Measurements from ENCODE around the gene GNS. TPM values are rescaled to one million over a fixed set of nuclear protein-coding genes. Genes with fewer than 3 reads are reported as not detected.

GNS gene
- total RNA-seq (2021): 50.1 and 57.5 TPM in 2 replicates
- percentile 71 among the genes with signal in this experiment for Bru-seq, nascent RNA
- BruChase-seq, experiment 1, labeled RNA remaining after a 2-hour chase: percentile 74 among the genes with signal in this experiment
- percentile 85 among the genes with signal in this experiment for BruChase-seq, experiment 2, labeled RNA remaining after a 6-hour chase
- long read RNA-seq, full-length matches to known transcripts: 111 of 126 reads
- long read RNA-seq, partial matches to known transcripts: 6 of 126 reads
- long read RNA-seq, other reads (novel, unspliced or antisense): 9 of 126 reads

GRCh38 chr12:64759035-64759894, at the start of gene GNS:
Gene GNS, minus strand, starts transcription at chr12:64759406. Its CDS starts 130 bp downstream, at chr12:64759276.
- POLR2A ChIA-PET (ENCODE audit: low non-redundant PET): interaction anchor here (0.6 kb wide), 1 partner anchor 641 kb away, joined by 17 read pairs; no protein-coding TSS in a partner anchor
- no TSS peak for BruUV-seq (replicated peaks)
- H3K36me3 ChIP-seq (ENCODE audit: insufficient read depth, low read length, poor library complexity, severe bottlenecking): no peaks in the 10 kb centered on the region
- CTCF ChIA-PET: interaction anchor here (1.0 kb wide), 1 partner anchor 42 kb away, joined by 4 read pairs; no protein-coding TSS in a partner anchor
- no peaks in the 10 kb centered on the region for H3K9me3 ChIP-seq (ENCODE audit: low read depth, low read length, poor library complexity, severe bottlenecking)
- no peaks in the 10 kb centered on the region for H3K27me3 ChIP-seq (replicated peaks; ENCODE audit: insufficient read depth, low read depth, low read length, poor library complexity)
- peak; percentile 93 for DNase-seq (ENCODE audit: low spot score)
- H3K4me1 ChIP-seq (ENCODE audit: insufficient read depth, low read length, poor library complexity, severe bottlenecking): no peaks in the 10 kb centered on the region
- intact Hi-C loops (cut with micrococcal nuclease; ENCODE audit: unreplicated experiment): no loop called here
- TF ChIP-seq EZH2 (IDR thresholded peaks at IDR 0.05; ENCODE audit: borderline replicate concordance, low read depth, low read length, poor library complexity, severe bottlenecking) (no peak), CTCF (conservative IDR thresholded peaks at IDR 0.05; ENCODE audit: low read depth, low read length) (no peak)
- peak within 1 kb of the TSS; percentile 64 for H3K27ac ChIP-seq (ENCODE audit: low read depth, low read length, poor library complexity, severe bottlenecking)
- peak within 1 kb of the TSS; percentile 84 for H3K4me3 ChIP-seq (ENCODE audit: low read depth, low read length, poor library complexity, severe bottlenecking)

- intact Hi-C loops (cut with micrococcal nuclease; ENCODE audit: unreplicated experiment): no loop called here
- ChIA-PET CTCF (no interaction called here), POLR2A (ENCODE audit: low non-redundant PET) (no interaction called here)
- Histone ChIP-seq H3K36me3 (ENCODE audit: insufficient read depth, low read length, poor library complexity, severe bottlenecking) (no peaks in the 10 kb centered on the region), H3K27me3 (replicated peaks; ENCODE audit: insufficient read depth, low read depth, low read length, poor library complexity) (peaks cover 4% of the 10 kb centered on the region), H3K4me3 (ENCODE audit: low read depth, low read length, poor library complexity, severe bottlenecking) (no peak overlapping the region), H3K4me1 (ENCODE audit: insufficient read depth, low read length, poor library complexity, severe bottlenecking) (no peaks in the 10 kb centered on the region), H3K27ac (ENCODE audit: low read depth, low read length, poor library complexity, severe bottlenecking) (no peak overlapping the region), H3K9me3 (ENCODE audit: low read depth, low read length, poor library complexity, severe bottlenecking) (no peaks in the 10 kb centered on the region)
- DNase-seq (ENCODE audit: low spot score): no peak
- TF ChIP-seq EZH2 (IDR thresholded peaks at IDR 0.05; ENCODE audit: borderline replicate concordance, low read depth, low read length, poor library complexity, severe bottlenecking): no peak
- TF ChIP-seq CTCF (conservative IDR thresholded peaks at IDR 0.05; ENCODE audit: low read depth, low read length): no peak
- BruUV-seq (replicated peaks): no TSS peak
Measured at GRCh38 chr12:64808110-64808509, 48.9 kb upstream of the GNS start.

- H3K36me3 ChIP-seq (ENCODE audit: insufficient read depth, low read length, poor library complexity, severe bottlenecking): no peaks in the 10 kb centered on the region
- intact Hi-C loops (cut with micrococcal nuclease; ENCODE audit: unreplicated experiment): no loop called here
- no peak for TF ChIP-seq CTCF (conservative IDR thresholded peaks at IDR 0.05; ENCODE audit: low read depth, low read length)
- no peak for TF ChIP-seq EZH2 (IDR thresholded peaks at IDR 0.05; ENCODE audit: borderline replicate concordance, low read depth, low read length, poor library complexity, severe bottlenecking)
- no TSS peak for BruUV-seq (replicated peaks)
- H3K4me3 ChIP-seq (ENCODE audit: low read depth, low read length, poor library complexity, severe bottlenecking): no peak overlapping the region
- ChIA-PET POLR2A (ENCODE audit: low non-redundant PET) (no interaction called here), CTCF (interaction anchor here (0.6 kb wide), 1 partner anchor 11 kb away, joined by 3 read pairs; no protein-coding TSS in a partner anchor)
- H3K9me3 ChIP-seq (ENCODE audit: low read depth, low read length, poor library complexity, severe bottlenecking): no peaks in the 10 kb centered on the region
- DNase-seq (ENCODE audit: low spot score): no peak
- H3K4me1 ChIP-seq (ENCODE audit: insufficient read depth, low read length, poor library complexity, severe bottlenecking): no peaks in the 10 kb centered on the region
- H3K27me3 ChIP-seq (replicated peaks; ENCODE audit: insufficient read depth, low read depth, low read length, poor library complexity): no peaks in the 10 kb centered on the region
- no peak overlapping the region for H3K27ac ChIP-seq (ENCODE audit: low read depth, low read length, poor library complexity, severe bottlenecking)
Measured at GRCh38 chr12:64806593-64807460, 47.6 kb upstream of the GNS start.

All from A673 (cell line).